HG03175 (cell line): ENCODE data around the gene KCMF1.

Experiments
- ATAC-seq: cut with Tn5 transposase; IDR thresholded peaks from one replicate; pipeline ENCODE4 v1.9.1; 2021; ENCODE audit warnings: mild to moderate bottlenecking, moderate library complexity; ENCODE audit not compliant: unreplicated experiment

Gene KCMF1

GRCh38 chr2:85019121-85019520 is 48.2 kb downstream of the KCMF1 start:
- ATAC-seq: no peak

DNA sequence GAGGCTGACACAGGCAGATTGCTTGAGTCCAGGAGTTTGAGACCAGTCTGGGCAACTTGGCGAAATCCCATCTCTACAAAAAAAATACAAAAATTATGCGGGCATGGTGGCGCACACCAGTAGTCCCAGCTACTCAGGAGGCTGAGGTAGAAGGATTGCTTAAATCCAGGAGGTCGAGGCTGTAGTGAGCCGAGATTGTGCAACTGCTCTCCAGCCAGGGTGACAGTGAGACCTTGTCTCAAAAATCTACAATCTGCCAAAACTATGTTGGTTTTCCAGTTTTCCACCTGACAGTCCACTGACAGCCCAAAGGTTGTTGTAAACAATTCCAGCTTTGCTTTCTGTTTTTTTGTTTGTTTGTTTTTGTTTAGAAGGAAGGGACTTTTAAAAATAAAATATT is 51.3 kb downstream of the KCMF1 start:
- no peak for ATAC-seq

GRCh38 chr2:85024372-85025047 is 53.5 kb downstream of the KCMF1 start:
- no peak for ATAC-seq

GRCh38 chr2:85032621-85033020 is 61.7 kb downstream of the KCMF1 start:
- ATAC-seq: no peak

DNA sequence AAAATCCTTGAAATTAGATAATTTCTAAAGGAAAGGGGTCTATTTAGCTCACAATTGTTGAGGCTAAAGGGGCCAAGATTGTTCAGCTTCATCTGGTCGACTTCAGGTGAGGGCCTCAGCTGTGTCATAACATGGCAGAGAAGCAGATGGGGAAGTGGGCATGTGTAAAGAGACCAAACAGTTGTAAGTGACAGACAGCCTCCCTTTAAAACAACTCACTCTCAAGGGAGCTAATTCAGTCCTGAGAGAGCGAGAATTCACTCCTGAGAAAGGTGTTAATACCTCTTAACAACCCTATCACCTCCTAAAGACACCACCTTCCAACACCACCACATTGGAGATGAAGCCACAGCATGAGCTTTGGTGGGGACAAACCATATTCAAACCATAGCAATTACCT is 62.4 kb downstream of the KCMF1 start:
- no peak for ATAC-seq

DNA sequence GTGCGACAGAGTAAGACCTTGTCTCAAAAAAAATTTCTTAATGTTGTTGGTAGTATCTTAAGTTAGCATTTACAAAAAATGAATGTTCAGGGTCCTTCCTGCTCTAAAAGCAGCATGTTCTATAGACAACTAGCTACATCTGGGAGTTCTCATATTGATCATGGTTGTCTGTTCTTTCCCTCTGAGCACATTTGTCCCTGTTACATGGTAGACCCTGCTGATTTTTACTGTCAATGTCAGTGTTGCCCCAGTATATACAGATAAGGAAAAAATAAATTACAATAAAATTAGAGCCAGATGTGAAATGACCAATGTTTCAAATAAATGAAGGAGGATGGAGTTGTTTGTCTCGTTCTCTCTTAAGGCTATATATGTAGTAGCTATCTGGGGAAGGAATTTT is 63.2 kb downstream of the KCMF1 start:
- ATAC-seq: no peak

GRCh38 chr2:85037622-85038021 is 66.7 kb downstream of the KCMF1 start:
- no peak for ATAC-seq

DNA sequence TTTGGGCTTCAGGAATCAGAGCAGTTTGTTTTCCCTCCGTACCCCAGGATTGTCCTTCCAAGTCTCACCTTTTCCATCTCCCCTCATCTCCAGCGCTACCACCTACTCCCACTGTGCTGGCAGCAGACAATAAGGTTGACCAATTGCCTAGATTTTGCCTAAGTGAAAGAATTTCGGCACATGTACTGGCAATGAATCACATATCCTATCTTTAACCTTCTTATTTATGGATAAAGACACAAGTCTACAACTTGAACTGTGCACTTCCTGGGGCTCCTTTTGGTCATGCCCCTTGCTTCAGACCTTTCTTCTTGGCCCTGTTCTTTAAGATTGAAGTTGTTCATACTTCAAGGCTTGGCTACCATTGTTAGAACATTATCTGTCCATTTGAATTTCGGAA is 71.4 kb downstream of the KCMF1 start:
- ATAC-seq: no peak

DNA sequence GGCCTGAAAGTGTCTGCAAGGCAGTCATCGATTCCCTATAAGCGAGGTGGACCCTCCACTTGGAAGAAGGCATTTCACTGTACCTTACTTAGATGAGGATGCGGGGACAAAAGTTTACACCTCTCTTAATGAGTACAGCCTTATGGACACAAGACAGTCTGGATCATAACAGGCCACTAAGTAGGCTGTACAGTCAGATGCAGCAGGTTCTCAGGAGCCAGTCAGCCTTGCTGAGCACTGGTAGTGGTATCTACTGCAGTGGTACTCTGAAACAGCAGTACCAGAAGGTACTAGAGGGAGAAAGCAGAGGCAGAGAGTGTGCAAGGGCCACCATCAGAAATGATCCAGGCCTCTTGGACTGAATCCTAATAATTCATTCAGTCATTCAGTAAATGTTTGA is 77.6 kb downstream of the KCMF1 start:
- ATAC-seq: no peak

DNA sequence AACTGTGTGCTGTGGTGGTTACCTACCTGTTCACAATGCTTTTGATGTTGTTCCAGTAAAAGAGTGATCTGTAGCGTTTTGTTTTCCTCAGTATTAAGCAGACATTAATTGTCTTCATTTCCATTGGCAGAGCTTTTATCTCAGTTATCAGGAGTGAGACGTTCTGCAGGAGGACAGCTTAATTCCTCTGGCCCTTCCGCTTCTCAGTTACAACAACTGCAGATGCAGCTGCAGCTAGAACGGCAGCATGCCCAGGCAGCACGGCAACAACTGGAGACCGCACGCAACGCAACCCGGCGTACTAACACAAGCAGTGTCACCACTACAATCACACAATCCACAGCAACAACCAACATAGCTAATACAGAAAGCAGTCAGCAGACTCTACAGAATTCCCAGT is 78.3 kb downstream of the KCMF1 start:
- ATAC-seq: no peak

DNA sequence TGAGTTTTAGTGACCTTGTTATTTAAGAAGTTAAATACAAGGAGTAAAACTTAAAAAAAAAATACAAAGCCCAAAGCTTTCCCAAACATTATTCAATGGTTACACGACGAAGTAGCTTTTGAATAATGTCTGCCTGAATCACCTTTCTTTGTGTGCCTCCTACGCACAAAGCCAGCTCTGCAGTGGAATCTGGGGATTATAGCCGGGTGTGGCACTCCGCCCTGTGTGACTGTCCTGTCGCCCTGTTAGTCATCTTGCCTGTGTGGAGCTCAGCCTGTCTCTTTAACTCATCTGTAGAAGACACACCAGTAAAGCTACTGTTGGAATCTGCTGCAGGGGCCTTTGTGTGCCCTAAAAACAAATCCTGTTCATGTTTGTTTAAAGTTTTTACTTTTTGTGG is 82.8 kb downstream of the KCMF1 start:
- ATAC-seq: no peak

- no peak for ATAC-seq
Measured at GRCh38 chr2:85057226-85057962, 86.4 kb downstream of the KCMF1 start.

DNA sequence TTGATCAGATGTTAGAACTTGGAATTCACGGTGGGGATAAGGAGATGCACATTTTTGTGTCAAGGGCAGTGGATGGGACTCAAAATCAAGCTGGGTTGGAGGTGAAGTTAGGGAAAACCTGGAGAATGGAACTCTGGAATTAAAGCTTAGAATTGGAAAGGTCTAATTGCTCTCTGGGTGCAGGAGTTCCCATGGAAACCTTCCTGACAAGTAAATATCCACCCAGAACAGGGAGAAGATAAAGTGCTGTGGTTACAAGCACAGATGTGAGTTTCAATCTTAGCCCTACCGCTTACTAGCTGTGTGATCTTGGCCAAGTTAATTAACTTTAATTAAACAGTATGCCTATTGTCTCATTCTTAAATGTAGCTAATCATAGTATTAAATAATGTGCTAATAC is 90.9 kb downstream of the KCMF1 start:
- ATAC-seq: no peak

DNA sequence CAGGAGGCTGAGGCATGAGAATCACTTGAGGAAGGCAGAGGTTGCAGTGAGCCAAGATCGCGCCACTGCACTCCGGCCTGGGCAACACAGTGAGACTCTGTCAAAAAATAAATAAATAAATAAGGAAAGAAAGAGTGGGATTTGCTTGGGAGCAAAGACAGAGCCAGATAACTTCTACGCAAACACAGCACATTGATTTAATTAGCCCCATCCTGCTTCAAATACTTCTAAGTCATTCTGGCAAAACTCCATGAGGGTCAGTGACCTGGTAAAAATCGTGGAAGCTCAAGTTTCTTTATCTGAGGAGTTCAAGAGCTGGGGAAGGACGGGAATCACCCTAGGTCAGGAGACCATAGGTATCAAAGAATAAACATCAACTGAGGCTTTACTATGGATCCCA is 91.6 kb downstream of the KCMF1 start:
- ATAC-seq: no peak

DNA sequence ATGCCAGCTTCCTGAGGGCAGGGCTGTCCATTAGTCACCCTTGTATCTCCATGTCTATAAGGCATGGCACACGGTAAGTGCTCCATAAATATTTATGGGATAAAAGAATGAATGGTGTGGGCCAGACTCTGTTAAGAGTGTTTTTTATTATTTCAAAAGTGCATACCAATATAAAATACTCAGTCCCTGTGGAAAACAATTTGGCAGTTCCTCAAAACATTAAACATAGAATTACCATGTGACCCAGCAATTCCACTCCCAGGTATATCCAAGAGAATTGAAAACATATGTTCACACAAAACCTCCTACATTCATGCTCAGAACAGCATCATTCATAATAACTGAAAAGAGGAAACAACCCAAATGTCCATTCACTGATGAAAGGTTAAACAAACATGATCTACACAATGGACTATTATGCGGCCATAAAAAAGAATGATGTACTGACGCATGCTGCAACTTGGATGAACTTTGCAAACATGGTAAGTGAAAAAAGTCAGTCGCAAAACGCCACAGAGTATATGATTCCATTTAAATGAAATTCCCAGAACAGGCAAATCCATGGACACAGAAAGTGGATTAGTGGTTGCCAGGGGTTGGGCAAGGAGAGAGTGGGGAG is 93.1 kb downstream of the KCMF1 start:
- ATAC-seq: no peak

DNA sequence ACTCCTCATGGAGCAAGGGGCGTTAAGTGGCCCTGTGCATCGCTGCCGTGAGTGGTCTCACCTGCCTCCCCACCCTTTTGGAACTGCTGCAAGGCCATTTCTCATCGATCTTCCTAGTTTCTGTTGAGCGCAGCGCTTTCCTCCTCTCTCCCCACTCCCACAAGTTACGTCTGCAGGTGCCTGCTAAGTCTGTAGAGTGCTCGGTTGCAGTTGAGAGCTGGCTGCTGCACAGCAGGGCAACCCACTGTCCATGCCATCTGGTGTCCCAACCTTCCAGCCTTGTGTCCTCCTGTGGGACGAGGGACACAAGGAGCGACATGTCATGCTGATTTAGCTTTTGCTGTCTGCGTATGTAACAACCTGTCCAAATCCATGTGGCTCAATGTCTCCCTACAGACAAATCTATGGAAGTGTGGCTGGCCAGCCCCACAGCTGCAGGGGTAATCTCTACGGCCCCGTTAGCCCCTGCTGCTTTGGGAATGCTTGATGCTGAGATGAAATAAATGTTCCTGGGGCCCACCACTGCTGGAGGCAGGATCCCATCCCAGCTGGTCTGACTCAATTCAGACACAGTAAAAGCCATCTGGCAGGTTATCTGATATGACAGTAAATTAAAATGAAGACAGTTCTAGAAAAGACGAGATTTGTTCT is 94.1 kb downstream of the KCMF1 start:
- ATAC-seq: no peak

- no peak for ATAC-seq
Measured at GRCh38 chr2:85066006-85066740, 95.2 kb downstream of the KCMF1 start.

GRCh38 chr2:85066874-85067351 is 96.0 kb downstream of the KCMF1 start:
- ATAC-seq: no peak

GRCh38 chr2:85071096-85071495 is 100.1 kb downstream of the KCMF1 start:
- ATAC-seq: no peak

GRCh38 chr2:85073033-85073432 is 102.1 kb downstream of the KCMF1 start:
- ATAC-seq: no peak
